K562 (cell line): ENCODE results near the gene VPREB1. TPM values are rescaled to one million over a fixed set of nuclear protein-coding genes. Genes with fewer than 3 reads are reported as not detected.

ENCODE experiments used
- CEBPG ChIP-seq, 3 experiments: fragments of 200-800 bp in 1 of 3; sonication (Bioruptor generic) in 1 of 3; sonication (generic) in 1 of 3; formaldehyde crosslinking in 1 of 3; IDR thresholded peaks in 2 of 3; conservative IDR thresholded peaks in 1 of 3; 2 replicates each; pipeline versions ENCODE4 v1.6.1 to v1.8.0; 2016 to 2022; ENCODE audit warnings: missing compliant biosample characterization in 2 of 3, missing genetic modification characterization in 2 of 3, mild to moderate bottlenecking in 1 of 3, missing genetic modification reagents in 1 of 3
- CEBPZ ChIP-seq: fragments of 150-350 bp; IDR thresholded peaks from 2 replicates; pipeline ENCODE4 v1.6.1; 2014; ENCODE audit warnings: low read depth, mild to moderate bottlenecking, low read length, borderline replicate concordance
- ELK1 ChIP-seq: sonication (generic); formaldehyde crosslinking; IDR thresholded peaks from 2 replicates; pipeline ENCODE4 v1.8.1; 2022; ENCODE audit warnings: missing genetic modification reagents
- ESRRB ChIP-seq: fragments of 250-450 bp; sonication (Bioruptor Pico); IDR thresholded peaks from 2 replicates; pipeline ENCODE4 v1.5.0; 2020; ENCODE audit warnings: mild to moderate bottlenecking, moderate library complexity, borderline replicate concordance
- GATAD2A ChIP-seq: fragments of 450-650 bp; IDR thresholded peaks from 2 replicates; pipeline ENCODE4 v1.6.1; 2017
- HDAC1 ChIP-seq, 2 experiments: fragments of 450-650 bp; IDR thresholded peaks; 2 replicates each; pipeline ENCODE4 v1.6.1; 2016 to 2017; ENCODE audit warnings: inconsistent platforms in 1 of 2, mild to moderate bottlenecking in 1 of 2, moderate library complexity in 1 of 2
- HIVEP1 ChIP-seq: fragments of 250-450 bp; sonication (Bioruptor Pico); IDR thresholded peaks from 2 replicates; pipeline ENCODE4 v1.4.0; 2020; ENCODE audit warnings: mild to moderate bottlenecking
- PTBP1 ChIP-seq: fragments of 200-400 bp; formaldehyde crosslinking; IDR thresholded peaks from 2 replicates; pipeline ENCODE4 v1.6.1; 2017; ENCODE audit warnings: low read depth, low read length
- RBM14 ChIP-seq: fragments of 200-400 bp; formaldehyde crosslinking; IDR thresholded peaks from 2 replicates; pipeline ENCODE4 v1.6.1; 2018; ENCODE audit warnings: low read depth, mild to moderate bottlenecking, low read length, moderate library complexity, borderline replicate concordance; ENCODE audit not compliant: insufficient read depth
- RCOR1 ChIP-seq, 2 experiments: IDR thresholded peaks; 2 replicates each; pipeline ENCODE4 v1.6.1; 2012; ENCODE audit warnings: low read depth in 2 of 2, low read length in 2 of 2, borderline replicate concordance in 1 of 2, improper control_type of control experiment in 1 of 2
- SREBF1 ChIP-seq: fragments of 150-350 bp; IDR thresholded peaks from 2 replicates; pipeline ENCODE4 v1.6.1; 2014; ENCODE audit warnings: antibody characterized with exemption, low read depth, low read length, borderline replicate concordance
- TEAD1 ChIP-seq, 2 experiments: fragments of 450-650 bp in 1 of 2; sonication (generic) in 1 of 2; formaldehyde crosslinking; IDR thresholded peaks; 2 replicates each; pipeline versions ENCODE4 v1.4.0 to v1.8.0; 2020 to 2022; ENCODE audit warnings: mild to moderate bottlenecking in 2 of 2, missing genetic modification reagents in 1 of 2
- ZNF239 ChIP-seq: fragments of 250-450 bp; sonication (Bioruptor Pico); IDR thresholded peaks from 2 replicates; pipeline ENCODE4 v1.4.0; 2020; ENCODE audit warnings: mild to moderate bottlenecking
- polyA plus RNA-seq, 8 experiments: library from polyadenylated mRNA; depleted of rRNA in 4 of 8; stranded (reverse) in 5 of 8; unstranded in 3 of 8; fragments of >200 nt; fragmentation: Nextera tagmentation in 2 of 8; fragmentation: Illumina TruSeq in 1 of 8; extraction: Ambion mirVana in 2 of 8; extraction: Trizol in 1 of 8; gene quantifications; 2 replicates each; pipeline versions ENCODE4 v1.2.1 to v1.2.3, GENCODE V29; 2011 to 2014; ENCODE audit warnings: inconsistent platforms in 1 of 8, missing spikeins in 1 of 8
- total RNA-seq, 7 experiments: library from RNA; depleted of rRNA in 6 of 7; stranded (reverse); fragments of >200 nt in 6 of 7; fragmentation: Illumina TruSeq in 2 of 7; extraction: Trizol in 2 of 7; gene quantifications; 2 replicates each; pipeline versions ENCODE4 v1.2.1 to v1.2.3, GENCODE V29; 2011 to 2021; ENCODE audit warnings: low replicate concordance in 1 of 7
- TF ChIP-seq, protein P1 (sequence below), 3 experiments: IDR thresholded peaks in 2 of 3; conservative IDR thresholded peaks in 1 of 3; 2 replicates each; pipeline ENCODE4 v1.5.1; 2011 to 2012; ENCODE audit warnings: low read length in 3 of 3, mild to moderate bottlenecking in 3 of 3, control low read depth in 2 of 3, improper control_type of control experiment in 1 of 3, inconsistent platforms in 1 of 3, low read depth in 1 of 3, mixed read lengths in 1 of 3, moderate library complexity in 1 of 3; ENCODE audit not compliant: insufficient read depth in 2 of 3
- TF ChIP-seq, protein P2 (sequence below): sonication (generic); formaldehyde crosslinking; IDR thresholded peaks from 2 replicates; pipeline ENCODE4 v1.8.0; 2022; ENCODE audit warnings: mild to moderate bottlenecking, missing genetic modification reagents
- TF ChIP-seq, protein P3 (sequence below): fragments of 450-650 bp; IDR thresholded peaks from 2 replicates; pipeline ENCODE4 v1.6.1; 2017; ENCODE audit warnings: mild to moderate bottlenecking, moderate library complexity

Gene VPREB1
- total and polyA plus RNA-seq, 9 of the 15 experiments (the other 6 are each of a cell fraction or from before 2014, with no cell fraction given), result not detected

DNA sequence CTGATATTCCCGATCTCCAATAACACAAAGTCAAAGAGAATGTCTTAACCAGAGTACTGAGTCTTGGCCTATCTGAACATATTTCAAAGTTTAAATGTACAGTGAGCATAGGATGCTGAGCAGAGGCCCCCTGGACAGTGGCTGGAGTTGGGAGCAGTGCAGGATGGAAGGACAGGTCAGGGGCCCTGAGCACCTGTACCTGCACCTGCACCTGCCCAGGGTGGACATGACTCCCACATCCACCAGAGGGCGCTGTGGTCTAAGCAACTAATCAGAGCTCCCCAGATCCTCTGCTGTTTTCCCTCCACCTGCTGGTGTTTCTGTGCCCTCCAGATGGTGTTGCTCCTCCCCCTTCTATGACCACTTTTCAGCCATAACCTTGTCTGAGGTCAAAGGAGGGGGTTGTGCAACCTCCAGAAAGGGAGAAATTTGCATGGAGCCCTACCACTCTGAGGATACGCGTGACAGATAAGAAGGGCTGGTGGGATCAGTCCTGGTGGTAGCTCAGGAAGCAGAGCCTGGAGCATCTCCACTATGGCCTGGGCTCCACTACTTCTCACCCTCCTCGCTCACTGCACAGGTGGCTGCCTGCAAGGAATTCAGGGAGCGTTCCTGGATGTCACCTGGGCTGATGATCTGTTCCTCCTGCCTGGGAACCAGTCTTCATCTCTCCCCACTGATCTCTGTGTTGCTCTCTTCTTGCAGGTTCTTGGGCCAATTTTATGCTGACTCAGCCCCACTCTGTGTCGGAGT is 49.1 kb upstream of the VPREB1 start (continued):
- TF ChIP-seq, protein P1, sequence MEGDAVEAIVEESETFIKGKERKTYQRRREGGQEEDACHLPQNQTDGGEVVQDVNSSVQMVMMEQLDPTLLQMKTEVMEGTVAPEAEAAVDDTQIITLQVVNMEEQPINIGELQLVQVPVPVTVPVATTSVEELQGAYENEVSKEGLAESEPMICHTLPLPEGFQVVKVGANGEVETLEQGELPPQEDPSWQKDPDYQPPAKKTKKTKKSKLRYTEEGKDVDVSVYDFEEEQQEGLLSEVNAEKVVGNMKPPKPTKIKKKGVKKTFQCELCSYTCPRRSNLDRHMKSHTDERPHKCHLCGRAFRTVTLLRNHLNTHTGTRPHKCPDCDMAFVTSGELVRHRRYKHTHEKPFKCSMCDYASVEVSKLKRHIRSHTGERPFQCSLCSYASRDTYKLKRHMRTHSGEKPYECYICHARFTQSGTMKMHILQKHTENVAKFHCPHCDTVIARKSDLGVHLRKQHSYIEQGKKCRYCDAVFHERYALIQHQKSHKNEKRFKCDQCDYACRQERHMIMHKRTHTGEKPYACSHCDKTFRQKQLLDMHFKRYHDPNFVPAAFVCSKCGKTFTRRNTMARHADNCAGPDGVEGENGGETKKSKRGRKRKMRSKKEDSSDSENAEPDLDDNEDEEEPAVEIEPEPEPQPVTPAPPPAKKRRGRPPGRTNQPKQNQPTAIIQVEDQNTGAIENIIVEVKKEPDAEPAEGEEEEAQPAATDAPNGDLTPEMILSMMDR (IDR thresholded peaks at IDR 0.05 in 2 of 3, conservative IDR thresholded peaks at IDR 0.05 in 1 of 3; ENCODE audit: insufficient read depth in 2 of 3, low read depth in 1 of 3, low read length in 3 of 3), result peak; percentile 100
- no peak for TF ChIP-seq RBM14
- TF ChIP-seq ESRRB (CRISPR knock-in tag), result 0 out of 2 replicates have a peak, but pooled peaks have one; percentile 23
- TF ChIP-seq GATAD2A, result peak; percentile 93
- peak; percentile 56 to 86; a peak in 3 of 4 replicates for TF ChIP-seq TEAD1 (CRISPR knock-in tag; IDR thresholded peaks at IDR 0.05)
- TF ChIP-seq, protein P2, sequence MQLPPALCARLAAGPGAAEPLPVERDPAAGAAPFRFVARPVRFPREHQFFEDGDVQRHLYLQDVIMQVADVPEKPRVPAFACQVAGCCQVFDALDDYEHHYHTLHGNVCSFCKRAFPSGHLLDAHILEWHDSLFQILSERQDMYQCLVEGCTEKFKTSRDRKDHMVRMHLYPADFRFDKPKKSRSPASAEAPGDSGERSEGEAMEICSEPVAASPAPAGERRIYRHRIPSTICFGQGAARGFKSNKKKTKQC, result peak; percentile 82
- TF ChIP-seq ELK1, result 0 out of 2 replicates have a peak, but pooled peaks have one; percentile 88
- TF ChIP-seq HDAC1 (IDR thresholded peaks at IDR 0.05), result peak in 1 of 2 experiments; percentile 89; a peak in 3 of 4 replicates
- TF ChIP-seq CEBPG (CRISPR knock-in tag; IDR thresholded peaks at IDR 0.05), result peak; percentile 92
- TF ChIP-seq CEBPG (tag; conservative IDR thresholded peaks at IDR 0.05 in 1 of 2, IDR thresholded peaks at IDR 0.05 in 1 of 2), result peak; percentile 60 to 90; a peak in 3 of 4 replicates
- TF ChIP-seq ZNF239 (CRISPR knock-in tag), result 0 out of 2 replicates have a peak, but pooled peaks have one; percentile 30
- TF ChIP-seq RCOR1 (IDR thresholded peaks at IDR 0.05; ENCODE audit: borderline replicate concordance in 1 of 2, low read depth in 2 of 2, low read length in 2 of 2), result peak; percentile 93 to 98
- peak; percentile 81 for TF ChIP-seq PTBP1
- no peak; the same call in 1 of the 2 replicates for TF ChIP-seq HIVEP1
- TF ChIP-seq CEBPZ, result no peak
- TF ChIP-seq, protein P3, sequence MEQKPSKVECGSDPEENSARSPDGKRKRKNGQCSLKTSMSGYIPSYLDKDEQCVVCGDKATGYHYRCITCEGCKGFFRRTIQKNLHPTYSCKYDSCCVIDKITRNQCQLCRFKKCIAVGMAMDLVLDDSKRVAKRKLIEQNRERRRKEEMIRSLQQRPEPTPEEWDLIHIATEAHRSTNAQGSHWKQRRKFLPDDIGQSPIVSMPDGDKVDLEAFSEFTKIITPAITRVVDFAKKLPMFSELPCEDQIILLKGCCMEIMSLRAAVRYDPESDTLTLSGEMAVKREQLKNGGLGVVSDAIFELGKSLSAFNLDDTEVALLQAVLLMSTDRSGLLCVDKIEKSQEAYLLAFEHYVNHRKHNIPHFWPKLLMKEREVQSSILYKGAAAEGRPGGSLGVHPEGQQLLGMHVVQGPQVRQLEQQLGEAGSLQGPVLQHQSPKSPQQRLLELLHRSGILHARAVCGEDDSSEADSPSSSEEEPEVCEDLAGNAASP, result peak; percentile 85
- peak; percentile 85; the same call in 1 of the 2 replicates for TF ChIP-seq SREBF1
